IgD-negative memory B cell (primary cell): Measurements from ENCODE around the gene C10orf90. TPM values are rescaled to one million over a fixed set of nuclear protein-coding genes. Genes with fewer than 3 reads are reported as not detected.

ENCODE experiments used
- H3K27ac Mint-ChIP-seq, 3 donors: one replicate each; pipeline ENCODE4 v1.8.0; 2020 to 2022; ENCODE audit warnings: mild to moderate bottlenecking in 3 of 3, mixed read lengths in 3 of 3, moderate library complexity in 1 of 3
- H3K27me3 Mint-ChIP-seq: one replicate; pipeline ENCODE4 v1.8.0; 2021; ENCODE audit warnings: mixed read lengths
- H3K36me3 Mint-ChIP-seq: one replicate; pipeline ENCODE4 v1.8.0; 2020; ENCODE audit warnings: mild to moderate bottlenecking, mixed read lengths
- H3K4me1 Mint-ChIP-seq, 3 donors: one replicate each; pipeline ENCODE4 v1.8.0; 2020 to 2022; ENCODE audit warnings: mixed read lengths in 3 of 3, mild to moderate bottlenecking in 1 of 3
- H3K4me3 Mint-ChIP-seq, 4 donors: one replicate each; pipeline ENCODE4 v1.8.0; 2020 to 2022; ENCODE audit warnings: mild to moderate bottlenecking in 4 of 4, mixed read lengths in 4 of 4, moderate library complexity in 3 of 4
- H3K9me3 Mint-ChIP-seq, 3 donors: one replicate each; pipeline ENCODE4 v1.8.0; 2020 to 2021; ENCODE audit warnings: mixed read lengths in 3 of 3, mild to moderate bottlenecking in 1 of 3
- polyA plus RNA-seq: library from polyadenylated mRNA; unstranded; fragments of 300-500 nt; fragmentation: Illumina TruSeq; gene quantifications from one replicate; pipeline ENCODE4 v1.2.3, GENCODE V29; 2021

The C10orf90 gene
- polyA plus RNA-seq, 1 donor from 2014 or later, result not detected

DNA sequence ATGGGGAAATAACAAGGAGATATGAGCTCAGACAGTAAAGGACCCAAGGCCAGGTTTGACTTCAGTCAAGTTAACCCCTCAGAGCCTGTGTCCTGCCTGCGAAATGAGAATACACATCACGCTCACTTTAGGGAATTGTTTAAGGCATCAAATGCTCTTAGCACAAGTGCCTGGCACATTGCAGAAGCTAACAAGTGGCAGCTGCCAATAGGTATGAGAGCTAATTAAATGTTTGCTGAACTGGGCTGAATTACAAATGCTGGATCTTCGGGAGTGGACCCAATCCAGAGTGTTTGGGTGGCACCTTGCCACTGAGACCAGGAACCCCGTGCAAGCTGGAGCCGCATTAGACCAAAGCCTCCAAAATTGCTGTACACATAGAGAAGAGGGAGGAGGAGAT is 136.8 kb downstream of the C10orf90 start:
- Mint-ChIP-seq H3K27me3 (no peaks in the 10 kb centered on the region), H3K9me3 (peaks cover 0 to 4% (median 0%) of the 10 kb centered on the region in 3 donors), H3K27ac (no peak overlapping the region), H3K4me1 (no peaks in the 10 kb centered on the region), H3K4me3 (no peak overlapping the region), H3K36me3 (no peaks in the 10 kb centered on the region)

DNA sequence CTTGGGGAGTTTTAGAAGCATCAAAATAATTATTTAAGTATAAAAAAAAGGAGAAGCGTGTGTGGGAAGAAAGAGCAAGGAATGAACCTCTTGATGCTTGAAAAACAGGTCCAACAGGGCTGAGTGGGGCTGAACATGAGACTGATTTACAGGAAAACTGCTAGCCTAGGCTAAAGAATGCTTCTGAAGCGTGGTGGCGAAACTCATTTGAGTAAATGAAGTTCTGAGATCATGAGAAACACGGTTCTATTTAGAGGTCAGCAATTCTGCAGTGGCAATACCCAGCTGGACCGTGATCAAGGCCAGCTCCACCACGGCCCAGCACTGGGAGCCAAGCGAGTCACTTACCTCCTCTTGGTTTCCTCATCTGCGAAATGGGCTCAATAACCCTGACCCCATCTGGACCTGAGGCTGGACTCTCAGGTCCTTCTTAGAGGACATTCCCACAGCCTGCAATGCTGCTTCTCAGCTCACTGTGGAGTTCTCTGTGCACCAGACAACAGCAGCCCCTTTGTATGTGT is 142.1 kb downstream of the C10orf90 start:
- peaks cover 0 to 4% (median 0%) of the 10 kb centered on the region in 3 donors for H3K9me3 Mint-ChIP-seq
- H3K4me1 Mint-ChIP-seq, result no peaks in the 10 kb centered on the region
- H3K27ac Mint-ChIP-seq, result no peak overlapping the region
- no peaks in the 10 kb centered on the region for H3K36me3 Mint-ChIP-seq
- H3K4me3 Mint-ChIP-seq, result no peak overlapping the region
- no peaks in the 10 kb centered on the region for H3K27me3 Mint-ChIP-seq

DNA sequence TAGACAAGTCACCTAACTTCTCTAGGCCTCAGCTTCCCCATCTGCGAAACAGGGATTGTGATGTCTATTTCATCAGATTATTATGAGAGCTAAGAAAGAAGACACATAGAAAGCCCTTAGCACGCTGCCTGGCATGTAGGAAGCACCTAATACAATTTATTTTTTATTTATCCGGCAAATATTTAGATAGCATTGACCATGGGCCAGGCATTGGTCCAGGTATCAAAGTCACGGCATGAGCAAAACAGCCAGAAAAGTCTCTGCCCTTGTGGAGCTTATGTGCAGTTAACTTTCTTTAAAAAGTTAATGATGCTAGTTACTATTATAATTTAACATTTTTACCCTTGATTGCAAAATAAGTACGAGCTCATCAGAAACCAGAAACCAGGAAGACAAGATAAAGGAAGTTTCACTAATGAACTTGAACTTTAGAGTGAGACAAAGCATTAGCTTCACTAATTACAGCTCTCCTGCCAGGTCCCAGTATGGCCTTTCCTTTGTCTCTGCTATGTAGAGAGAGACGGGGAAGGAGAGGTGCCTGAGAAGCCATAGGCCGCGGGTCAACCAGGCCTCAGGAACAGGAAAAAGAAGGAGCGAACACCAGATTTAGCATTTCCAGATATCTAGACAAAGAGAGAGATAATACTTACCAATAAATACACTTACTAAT is 142.7 kb downstream of the C10orf90 start:
- H3K27ac Mint-ChIP-seq, result no peak overlapping the region
- peaks cover 0 to 4% (median 0%) of the 10 kb centered on the region in 3 donors for H3K9me3 Mint-ChIP-seq
- H3K4me1 Mint-ChIP-seq, result no peaks in the 10 kb centered on the region
- H3K36me3 Mint-ChIP-seq, result no peaks in the 10 kb centered on the region
- H3K27me3 Mint-ChIP-seq, result no peaks in the 10 kb centered on the region
- H3K4me3 Mint-ChIP-seq, result peak overlapping the region in 1 of 4 donors; percentile 42

DNA sequence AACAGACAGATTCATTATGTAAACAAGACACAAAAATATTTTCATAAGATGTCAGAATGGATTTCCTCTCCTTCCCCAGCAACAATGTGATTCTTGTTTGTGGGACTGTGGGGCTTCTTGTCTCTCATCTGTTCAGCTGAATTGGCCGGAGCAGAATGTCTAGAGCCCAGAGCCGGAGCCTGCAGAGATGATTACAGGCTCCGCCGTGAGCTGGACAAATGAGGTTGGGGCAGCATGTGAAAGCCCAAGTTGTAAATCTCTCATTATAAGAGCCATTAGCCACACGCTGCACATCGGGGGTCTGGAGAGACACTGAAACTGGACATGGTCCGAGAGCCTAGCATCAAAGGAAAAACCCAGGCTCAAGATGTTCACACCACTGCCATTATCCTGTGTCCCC is 145.2 kb downstream of the C10orf90 start:
- Mint-ChIP-seq H3K27ac (no peak overlapping the region), H3K36me3 (peaks cover 2% of the 10 kb centered on the region), H3K4me3 (no peak overlapping the region), H3K27me3 (no peaks in the 10 kb centered on the region), H3K4me1 (no peaks in the 10 kb centered on the region), H3K9me3 (peaks cover 0 to 2% (median 0%) of the 10 kb centered on the region in 3 donors)

DNA sequence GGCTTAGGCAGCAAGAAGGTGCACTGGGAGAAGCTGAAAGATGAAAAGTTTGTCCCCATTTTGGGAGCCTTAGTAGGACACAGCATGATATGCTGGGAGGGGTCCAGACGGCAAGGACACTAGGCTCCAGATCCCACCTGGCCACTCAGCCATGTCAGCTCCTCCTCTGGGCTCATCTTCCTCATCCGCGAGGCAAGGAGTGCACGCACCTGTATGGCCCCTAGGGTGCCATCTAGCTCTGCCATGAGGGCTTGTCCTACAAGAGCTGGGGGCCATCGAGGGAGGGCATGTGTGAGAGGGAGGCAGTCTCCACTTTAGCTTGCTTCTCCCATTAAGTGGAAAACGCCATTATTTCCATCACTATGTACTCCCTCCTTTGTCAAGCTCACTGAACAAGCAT is 146.0 kb downstream of the C10orf90 start:
- H3K27me3 Mint-ChIP-seq, result no peaks in the 10 kb centered on the region
- peaks cover 0 to 2% (median 0%) of the 10 kb centered on the region in 3 donors for H3K9me3 Mint-ChIP-seq
- peaks cover 2% of the 10 kb centered on the region for H3K36me3 Mint-ChIP-seq
- peaks cover 0 to 1% (median 0%) of the 10 kb centered on the region in 3 donors for H3K4me1 Mint-ChIP-seq
- no peak overlapping the region for H3K27ac Mint-ChIP-seq
- no peak overlapping the region for H3K4me3 Mint-ChIP-seq

DNA sequence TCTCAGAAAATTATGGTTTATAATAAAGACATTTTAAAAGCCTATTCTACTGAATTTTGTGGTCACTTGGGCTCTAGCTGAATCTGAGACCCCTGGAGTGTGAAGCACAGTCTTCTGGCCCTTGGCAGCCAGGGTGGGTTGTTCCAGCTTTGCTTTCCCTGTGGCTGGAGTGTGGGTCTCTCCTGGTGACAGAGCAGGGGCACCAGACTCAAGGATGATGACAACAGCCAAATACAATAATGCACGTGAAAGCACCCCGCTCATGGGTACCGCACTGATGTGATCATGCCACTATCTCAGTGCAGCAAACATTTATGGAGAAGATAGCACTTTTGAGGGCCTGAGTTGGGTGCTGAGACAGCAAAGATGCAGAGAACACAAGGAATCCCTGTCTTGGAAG is 147.4 kb downstream of the C10orf90 start:
- H3K27me3 Mint-ChIP-seq, result no peaks in the 10 kb centered on the region
- H3K4me3 Mint-ChIP-seq, result no peak overlapping the region
- peaks cover 2% of the 10 kb centered on the region for H3K36me3 Mint-ChIP-seq
- peaks cover 0 to 1% (median 0%) of the 10 kb centered on the region in 3 donors for H3K4me1 Mint-ChIP-seq
- peaks cover 0 to 2% (median 0%) of the 10 kb centered on the region in 3 donors for H3K9me3 Mint-ChIP-seq
- no peak overlapping the region for H3K27ac Mint-ChIP-seq

DNA sequence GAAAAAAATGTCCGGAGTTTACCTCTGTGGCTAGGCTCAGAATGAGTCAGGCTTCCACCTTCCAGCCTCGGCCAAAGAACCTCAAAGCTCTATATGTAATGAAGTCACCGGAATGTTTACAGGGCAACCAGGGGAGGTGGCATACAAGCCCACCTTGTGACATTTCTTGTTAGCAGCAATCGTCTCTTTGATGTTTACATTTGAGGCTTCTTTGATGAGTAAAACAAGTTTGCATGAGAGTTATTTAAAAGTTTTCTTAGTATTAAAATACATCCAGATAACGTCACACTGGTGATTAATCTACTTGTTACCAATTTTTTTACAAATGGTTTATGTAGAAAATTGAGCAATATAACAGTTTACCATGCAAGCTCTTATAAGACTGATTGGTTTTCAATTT is 149.1 kb downstream of the C10orf90 start:
- Mint-ChIP-seq H3K4me1 (peaks cover 0 to 1% (median 0%) of the 10 kb centered on the region in 3 donors), H3K36me3 (peaks cover 2% of the 10 kb centered on the region), H3K4me3 (no peak overlapping the region), H3K9me3 (no peaks in the 10 kb centered on the region), H3K27me3 (no peaks in the 10 kb centered on the region), H3K27ac (no peak overlapping the region)

DNA sequence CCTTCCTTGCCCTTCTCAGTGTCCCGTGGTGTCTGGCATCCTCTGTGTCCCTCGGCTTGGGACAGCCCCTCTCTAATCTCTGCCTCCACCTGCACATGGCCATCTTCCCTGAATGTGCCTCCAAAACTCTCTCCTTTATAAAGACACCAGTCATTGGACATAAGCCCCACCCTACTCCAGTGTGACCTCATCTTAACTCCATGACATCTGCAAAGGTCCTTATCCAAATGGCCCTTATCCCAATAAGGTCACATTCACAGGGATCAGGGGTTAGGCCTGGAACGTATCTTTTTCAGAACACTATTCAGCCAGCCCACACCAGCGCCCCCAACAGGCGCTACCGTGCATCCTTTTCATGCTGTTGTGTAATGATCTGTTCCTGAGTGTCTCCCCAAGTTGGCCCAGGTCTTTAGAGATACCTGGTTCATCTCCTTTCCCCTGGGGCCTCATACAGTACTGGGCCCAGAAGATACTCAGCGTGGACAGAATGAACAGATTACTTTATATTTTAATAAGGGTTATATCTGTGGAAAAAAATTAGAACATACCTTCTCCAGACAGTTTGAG is 149.7 kb downstream of the C10orf90 start:
- H3K27ac Mint-ChIP-seq, result no peak overlapping the region
- H3K27me3 Mint-ChIP-seq, result no peaks in the 10 kb centered on the region

DNA sequence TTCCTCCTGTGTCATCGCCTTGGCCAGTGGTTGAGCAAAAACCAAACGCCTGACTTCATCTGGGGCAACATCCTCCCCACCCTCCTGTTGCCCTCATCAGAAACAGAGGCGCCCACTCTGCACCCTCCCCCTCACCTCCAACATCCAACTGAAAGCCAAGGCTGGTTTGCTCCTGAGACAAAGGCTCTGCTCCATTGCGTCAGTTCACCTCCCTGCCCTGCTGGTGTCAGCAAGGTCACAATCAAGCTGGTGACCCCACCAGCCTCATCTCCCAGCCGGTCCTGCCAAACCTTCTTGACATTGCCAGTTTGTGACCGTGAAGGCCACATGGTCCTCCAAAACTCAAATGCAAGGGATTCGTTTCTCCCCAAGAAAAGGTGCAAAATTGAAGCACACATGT is 150.5 kb downstream of the C10orf90 start:
- H3K4me3 Mint-ChIP-seq, result no peak overlapping the region
- H3K27ac Mint-ChIP-seq, result no peak overlapping the region
- no peaks in the 10 kb centered on the region for H3K9me3 Mint-ChIP-seq
- peaks cover 0 to 1% (median 0%) of the 10 kb centered on the region in 3 donors for H3K4me1 Mint-ChIP-seq
- peaks cover 2% of the 10 kb centered on the region for H3K36me3 Mint-ChIP-seq
- H3K27me3 Mint-ChIP-seq, result no peaks in the 10 kb centered on the region

More for the DNA sequence above, 149.7 kb downstream of the C10orf90 start:
- peaks cover 0 to 1% (median 0%) of the 10 kb centered on the region in 3 donors for H3K4me1 Mint-ChIP-seq
- no peak overlapping the region for H3K4me3 Mint-ChIP-seq
- no peaks in the 10 kb centered on the region for H3K9me3 Mint-ChIP-seq
- H3K36me3 Mint-ChIP-seq, result peaks cover 2% of the 10 kb centered on the region

DNA sequence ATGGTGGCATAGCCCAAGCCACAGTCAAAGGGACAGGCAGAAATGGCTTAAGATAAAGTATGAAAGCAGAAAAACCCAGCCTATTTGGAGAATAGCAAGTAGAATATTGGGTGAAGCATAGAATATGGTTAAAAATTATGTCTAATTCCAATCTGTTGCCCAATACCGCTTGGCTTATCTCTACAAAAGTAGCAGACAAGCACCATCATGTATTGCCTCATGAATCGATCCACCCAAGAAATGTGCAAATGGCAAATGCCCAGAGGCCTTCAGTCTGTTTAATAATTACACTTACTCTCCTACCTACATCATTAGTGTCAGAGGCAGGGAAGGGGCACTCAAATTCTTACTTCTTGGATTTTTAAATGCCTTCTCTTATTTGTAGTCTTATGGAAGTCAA is 151.3 kb downstream of the C10orf90 start:
- no peak overlapping the region for H3K4me3 Mint-ChIP-seq
- no peaks in the 10 kb centered on the region for H3K9me3 Mint-ChIP-seq
- H3K27ac Mint-ChIP-seq, result no peak overlapping the region
- H3K36me3 Mint-ChIP-seq, result peaks cover 2% of the 10 kb centered on the region
- H3K4me1 Mint-ChIP-seq, result peaks cover 0 to 1% (median 0%) of the 10 kb centered on the region in 3 donors
- no peaks in the 10 kb centered on the region for H3K27me3 Mint-ChIP-seq

DNA sequence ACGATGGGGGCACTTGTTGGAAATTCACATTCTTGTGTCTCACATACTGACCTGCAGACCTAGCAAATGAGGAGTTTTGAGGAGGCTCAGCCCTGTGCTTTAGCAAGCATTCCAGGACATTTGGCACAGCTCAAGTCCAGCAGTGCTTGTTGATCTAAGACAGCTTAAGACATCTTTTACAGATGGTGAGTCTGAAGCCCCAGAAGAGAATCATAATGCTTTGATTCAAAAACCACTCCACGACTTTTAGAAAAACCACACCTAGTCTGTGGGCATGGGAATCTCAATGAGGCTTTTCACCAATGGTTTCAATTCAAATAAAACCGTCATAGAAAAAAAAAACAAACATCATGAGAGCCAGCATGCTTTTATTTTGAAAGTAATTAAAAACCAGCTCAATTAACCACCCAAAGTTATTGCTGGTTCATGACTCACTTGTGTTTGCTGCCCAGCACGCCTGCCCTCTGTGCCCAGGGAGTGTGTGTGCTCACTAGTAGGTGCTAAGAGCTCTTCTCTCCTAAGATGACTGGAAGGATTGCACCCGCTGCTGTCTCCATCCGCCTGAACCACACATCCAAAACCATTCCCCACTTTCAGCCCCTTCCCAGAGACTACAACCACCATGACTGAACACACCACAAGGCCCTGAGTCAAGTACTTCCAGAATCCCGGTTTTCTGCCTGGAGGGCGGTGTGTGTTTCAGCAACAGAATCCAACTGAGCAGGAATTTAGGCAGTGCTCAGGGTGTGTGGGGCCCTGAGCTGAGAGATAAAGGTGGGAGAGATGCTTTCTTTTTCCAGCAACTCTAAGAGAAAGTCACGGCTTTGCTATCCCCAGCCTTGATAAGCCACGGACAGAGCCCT is 152.0 kb downstream of the C10orf90 start:
- peaks cover 0 to 1% (median 0%) of the 10 kb centered on the region in 3 donors for H3K4me1 Mint-ChIP-seq
- no peak overlapping the region for H3K27ac Mint-ChIP-seq
- no peaks in the 10 kb centered on the region for H3K27me3 Mint-ChIP-seq
- no peak overlapping the region for H3K4me3 Mint-ChIP-seq
- H3K9me3 Mint-ChIP-seq, result no peaks in the 10 kb centered on the region
- H3K36me3 Mint-ChIP-seq, result peaks cover 2% of the 10 kb centered on the region

DNA sequence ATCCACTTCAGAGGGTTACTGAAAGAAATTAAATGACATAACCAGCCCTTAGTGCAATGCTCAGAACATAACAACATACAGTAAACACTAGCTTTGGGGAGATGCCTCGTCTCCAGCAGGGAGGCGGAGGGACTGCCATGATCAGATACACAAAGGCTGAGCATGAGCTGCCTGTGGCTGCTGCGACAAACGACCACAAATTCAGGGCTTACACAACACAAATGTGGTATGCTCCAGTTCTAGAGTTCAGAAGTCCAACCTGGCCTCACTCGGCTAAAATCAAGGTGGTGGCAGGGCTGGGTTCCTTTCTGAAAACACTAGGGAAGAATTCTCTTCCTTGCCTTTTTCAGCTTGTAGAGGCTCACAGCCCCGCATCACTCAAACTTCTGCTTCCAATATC is 154.0 kb downstream of the C10orf90 start:
- Mint-ChIP-seq H3K36me3 (peaks cover 2% of the 10 kb centered on the region), H3K4me3 (no peak overlapping the region), H3K9me3 (no peaks in the 10 kb centered on the region), H3K27me3 (no peaks in the 10 kb centered on the region), H3K27ac (peak overlapping the region in 1 of 3 donors; percentile 77), H3K4me1 (peaks cover 0 to 1% (median 0%) of the 10 kb centered on the region in 3 donors)

DNA sequence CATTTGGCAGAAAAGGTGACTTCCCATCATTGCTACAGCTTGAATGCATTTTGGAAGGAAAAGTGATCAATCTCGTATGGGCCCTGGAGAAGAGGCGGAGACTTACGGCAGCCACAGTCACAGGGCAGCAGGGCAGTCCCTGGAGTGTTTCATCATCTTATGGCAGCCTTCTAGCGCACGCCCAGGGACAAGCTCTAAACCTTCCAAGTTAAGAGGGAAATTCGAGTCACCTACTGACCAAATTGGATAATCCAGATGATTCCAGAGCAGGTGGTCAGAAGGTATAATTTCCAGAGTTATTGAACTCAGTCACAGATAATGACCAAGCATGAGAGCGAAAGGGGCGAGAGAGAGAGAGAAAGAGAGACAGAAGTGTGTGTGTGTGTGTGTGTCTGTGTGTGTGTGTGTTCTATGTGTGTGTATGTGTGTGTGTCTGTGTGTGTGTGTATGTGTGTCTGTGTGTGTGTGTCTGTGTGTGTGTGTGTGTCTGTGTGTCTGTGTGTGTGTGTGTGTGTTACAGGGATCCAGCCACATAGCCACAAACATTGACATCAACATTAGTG is 158.5 kb downstream of the C10orf90 start:
- Mint-ChIP-seq H3K27me3 (no peaks in the 10 kb centered on the region), H3K9me3 (no peaks in the 10 kb centered on the region), H3K36me3 (no peaks in the 10 kb centered on the region), H3K4me1 (peaks cover 0 to 1% (median 0%) of the 10 kb centered on the region in 3 donors), H3K27ac (peak overlapping the region in 1 of 3 donors; percentile 63), H3K4me3 (peak overlapping the region in 1 of 4 donors; percentile 83)

DNA sequence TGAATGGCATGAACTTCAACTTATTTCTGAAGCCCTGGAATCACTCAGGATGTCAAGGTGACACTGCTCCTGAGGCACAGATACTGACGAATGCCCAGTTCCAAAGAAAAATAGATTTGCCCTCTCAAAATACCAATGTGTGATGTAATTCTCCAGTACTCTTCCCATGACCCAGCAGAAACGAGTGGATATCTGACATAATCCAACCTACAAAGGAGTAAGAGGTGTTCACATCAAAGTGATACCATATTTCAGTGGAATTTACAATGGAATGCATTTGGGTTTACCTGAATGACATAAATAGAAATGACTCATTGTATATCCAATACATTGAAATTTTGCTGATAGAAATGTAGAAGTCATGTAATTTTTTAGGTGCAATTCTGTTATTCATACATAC is 161.3 kb downstream of the C10orf90 start:
- Mint-ChIP-seq H3K4me3 (no peak overlapping the region), H3K27ac (peak overlapping the region in 1 of 3 donors; percentile 57), H3K36me3 (no peaks in the 10 kb centered on the region), H3K9me3 (no peaks in the 10 kb centered on the region), H3K4me1 (peaks cover 0 to 1% (median 0%) of the 10 kb centered on the region in 3 donors), H3K27me3 (peaks cover 2% of the 10 kb centered on the region)
